HG03045 (cell line): Measurements from ENCODE around the gene PHYHIPL.

ENCODE experiments used
- ATAC-seq: cut with Tn5 transposase; IDR thresholded peaks from one replicate; pipeline ENCODE4 v1.9.1; 2021; ENCODE audit warnings: mild to moderate bottlenecking, moderate library complexity; ENCODE audit not compliant: unreplicated experiment

PHYHIPL gene

DNA sequence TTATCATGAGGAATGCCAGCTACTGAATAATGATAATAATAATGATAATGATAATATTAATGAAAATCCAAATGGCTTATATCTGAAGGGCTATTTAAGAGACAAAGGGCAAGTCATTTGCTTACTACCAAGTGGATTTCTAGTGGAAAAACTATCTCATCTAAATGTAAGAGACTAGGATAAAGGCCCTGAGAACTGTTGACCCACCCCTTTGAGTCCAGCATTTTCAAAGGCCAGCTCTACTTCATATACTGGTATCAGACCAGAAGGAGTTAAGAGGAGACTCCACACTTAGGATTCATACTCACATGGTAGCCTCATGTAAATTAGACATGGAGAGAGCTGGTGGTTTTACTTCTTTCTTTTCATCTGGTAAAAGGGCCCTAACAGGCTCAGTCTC, 76.0 kb downstream of the PHYHIPL start:
- ATAC-seq: no peak

DNA sequence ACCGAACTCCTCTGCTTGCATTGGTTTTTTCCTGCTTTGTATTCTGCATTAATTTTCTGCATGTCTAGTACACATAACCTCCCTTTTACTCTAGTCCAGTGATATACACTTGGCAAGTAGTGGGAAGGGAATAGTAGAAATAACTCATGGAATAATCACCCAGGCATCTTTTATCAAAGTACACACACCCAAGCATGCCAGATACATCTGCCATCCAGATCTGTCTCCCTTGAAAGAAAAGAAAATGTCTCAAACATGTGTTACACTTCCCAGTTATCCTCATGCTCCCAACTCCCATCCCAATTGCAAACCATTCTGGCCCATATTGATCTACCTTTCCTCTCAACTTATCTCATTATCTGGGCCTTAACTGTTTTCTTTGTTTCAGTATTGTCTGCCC, 79.0 kb downstream of the PHYHIPL start:
- ATAC-seq: no peak

DNA sequence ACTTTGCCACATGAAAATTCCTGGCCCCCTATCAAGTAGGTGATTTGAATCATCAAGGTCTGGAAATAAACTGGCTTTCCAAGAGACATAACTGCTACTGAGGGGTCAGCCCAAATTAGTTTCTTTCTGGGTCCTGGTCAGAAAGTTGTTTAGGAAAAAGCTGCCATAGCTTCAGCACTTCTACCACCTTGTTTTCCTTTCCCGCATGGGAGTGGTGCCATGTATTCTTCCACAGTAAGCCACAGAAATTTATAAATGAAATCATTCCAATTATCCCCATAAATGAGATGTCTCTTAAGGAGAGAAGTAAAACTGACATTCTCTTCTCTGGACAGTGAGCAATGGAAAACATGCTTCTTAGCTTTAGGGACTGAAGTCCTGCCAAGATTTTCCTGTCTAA, 80.8 kb downstream of the PHYHIPL start:
- no peak for ATAC-seq

DNA sequence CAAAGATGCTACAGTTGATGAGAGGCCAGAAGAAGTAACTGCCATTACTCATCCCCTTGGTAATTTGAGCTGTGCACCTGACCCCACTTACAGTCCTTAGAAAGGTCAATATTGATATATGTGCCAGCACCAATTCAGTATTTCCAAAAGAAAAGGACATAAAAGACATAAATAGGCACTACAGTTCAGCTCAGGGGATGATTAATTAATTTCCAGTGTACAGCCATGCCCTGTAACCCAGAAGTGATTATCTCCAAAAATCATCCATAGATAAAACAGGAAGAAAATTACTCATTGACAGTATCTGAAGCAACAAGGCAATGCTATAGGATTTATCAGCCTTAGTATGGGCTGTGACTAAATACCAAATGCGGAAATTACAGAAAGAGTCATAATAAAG, 82.4 kb downstream of the PHYHIPL start:
- no peak for ATAC-seq

DNA sequence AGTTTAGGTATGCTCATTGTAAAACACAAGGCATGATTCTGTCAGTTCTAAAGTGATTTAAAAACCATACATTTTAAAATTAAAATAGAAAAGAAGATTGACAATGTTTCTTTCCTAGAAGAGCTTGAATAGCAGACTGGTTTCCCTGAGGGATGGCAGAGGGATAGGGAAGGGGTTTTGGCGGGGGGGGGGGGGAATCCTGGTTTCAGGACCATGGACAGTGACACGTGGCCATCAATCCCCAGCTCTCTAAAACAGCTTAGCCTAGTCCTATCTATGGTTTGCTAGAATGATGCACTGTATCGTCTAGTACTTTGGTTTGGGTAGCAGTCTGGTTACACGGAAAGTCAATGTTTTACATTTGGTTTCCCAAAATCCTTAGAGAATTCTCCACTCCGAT, 88.7 kb downstream of the PHYHIPL start:
- ATAC-seq: no peak

DNA sequence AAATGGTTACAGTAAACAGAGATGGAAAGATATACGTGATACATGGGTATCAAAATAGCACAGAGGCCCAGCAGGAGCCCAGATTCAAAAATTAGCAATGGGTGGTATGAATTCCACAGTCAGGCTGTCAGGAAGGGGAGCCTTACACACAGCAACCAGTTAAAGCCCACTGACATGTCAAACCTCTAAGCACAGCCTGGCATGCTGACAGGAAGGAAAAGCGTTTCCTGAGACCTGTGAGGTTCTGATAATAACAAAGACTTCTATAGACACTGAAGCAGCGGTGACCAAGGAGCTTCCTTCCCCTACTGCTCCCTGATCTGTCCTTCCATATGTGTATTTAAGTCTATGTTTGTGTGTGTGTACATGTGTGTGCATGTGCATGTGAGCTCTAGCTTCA, 89.9 kb downstream of the PHYHIPL start:
- no peak for ATAC-seq

DNA sequence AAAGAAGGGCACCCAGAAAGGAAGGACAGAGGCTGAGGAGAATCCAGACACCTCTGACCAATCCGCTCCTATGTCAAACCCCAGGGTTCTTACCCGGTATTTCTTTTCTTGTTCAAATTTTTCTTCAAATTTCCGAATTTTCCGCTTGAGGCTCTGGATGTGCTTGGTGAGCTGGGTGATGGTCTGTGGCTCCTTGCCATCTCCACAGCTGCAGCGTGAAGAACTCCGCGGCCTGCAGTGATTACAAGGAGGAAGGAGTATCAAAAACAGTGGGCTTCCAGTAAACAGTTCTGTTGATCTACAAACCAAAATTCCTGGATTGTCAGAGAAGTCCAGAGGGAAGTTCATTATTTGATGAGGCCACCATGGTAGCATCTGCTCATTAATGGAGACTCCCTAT, 92.0 kb downstream of the PHYHIPL start:
- no peak for ATAC-seq

DNA sequence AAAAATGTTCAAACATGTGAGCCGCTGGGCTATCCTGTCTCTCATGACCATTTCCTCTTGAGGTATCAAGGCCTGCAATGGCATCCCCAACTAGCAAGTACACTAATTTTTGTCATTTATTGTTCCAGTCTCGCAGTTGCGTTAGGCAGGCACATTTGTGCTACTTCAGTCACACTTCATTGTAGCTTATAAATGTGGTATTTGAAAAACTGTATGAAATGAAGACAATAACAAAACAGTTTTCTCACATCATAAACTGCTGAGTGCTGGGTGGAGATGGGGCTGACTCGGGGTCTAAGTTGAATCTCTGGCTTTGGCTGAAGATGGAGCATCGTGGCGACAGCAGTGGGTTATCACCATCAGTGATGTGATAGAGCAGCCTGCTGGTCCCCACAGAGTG, 93.2 kb downstream of the PHYHIPL start:
- no peak for ATAC-seq

DNA sequence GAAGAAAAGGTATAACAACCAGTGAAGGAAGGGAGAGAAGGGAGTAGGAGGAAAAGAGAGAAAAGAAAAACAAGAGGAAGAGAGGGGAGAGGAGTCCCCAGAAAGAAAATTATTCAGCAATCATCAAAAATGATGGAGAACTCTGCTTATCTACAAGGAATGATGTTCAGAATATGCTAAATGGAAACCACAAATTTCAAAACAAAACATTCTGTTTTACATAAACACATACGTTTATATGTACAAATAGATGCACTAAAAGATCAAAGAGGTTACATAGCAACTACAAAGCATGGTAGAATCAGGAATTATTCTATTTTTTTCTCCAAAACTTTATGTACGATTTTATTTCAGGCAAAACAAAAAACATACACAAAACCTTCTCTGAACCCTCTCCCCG, 94.0 kb downstream of the PHYHIPL start:
- no peak for ATAC-seq

DNA sequence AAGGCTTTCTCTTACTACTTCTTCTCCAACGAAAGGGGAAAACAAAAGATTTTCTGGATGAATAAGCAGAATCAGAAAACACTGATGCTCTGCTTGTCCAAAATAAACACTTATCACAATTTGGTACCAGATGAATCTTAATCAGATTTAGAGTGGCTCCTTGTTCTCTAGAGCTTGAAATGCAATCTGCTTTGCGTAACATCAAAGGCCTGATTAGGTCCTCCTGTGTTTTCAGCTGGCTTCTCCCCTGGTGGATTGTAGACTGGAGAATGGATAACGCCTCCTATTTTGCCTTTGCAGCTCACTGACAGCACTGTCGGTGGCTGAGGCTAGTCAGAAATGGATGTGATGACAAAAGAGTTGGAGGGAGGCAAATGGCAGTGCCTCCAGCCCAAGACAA, 94.7 kb downstream of the PHYHIPL start:
- no peak for ATAC-seq

DNA sequence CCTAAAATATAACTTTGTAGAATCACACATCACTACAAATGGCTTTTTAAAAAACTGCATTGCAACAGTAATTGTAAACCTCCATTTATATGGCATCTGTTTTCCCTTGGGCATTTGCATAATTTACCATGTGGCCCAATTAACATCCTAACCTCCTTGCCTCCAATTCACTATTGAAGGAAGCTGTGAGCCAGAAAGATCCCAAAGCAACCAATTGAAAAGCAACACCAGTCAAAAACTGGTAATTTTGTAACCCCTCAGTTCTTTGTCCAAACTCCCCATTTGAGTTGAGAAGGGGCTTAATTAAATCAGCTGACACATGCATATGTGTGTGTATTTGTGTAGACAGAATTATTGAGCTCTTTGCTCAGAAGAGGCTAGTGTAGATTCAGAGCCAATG, 95.6 kb downstream of the PHYHIPL start:
- ATAC-seq: no peak

DNA sequence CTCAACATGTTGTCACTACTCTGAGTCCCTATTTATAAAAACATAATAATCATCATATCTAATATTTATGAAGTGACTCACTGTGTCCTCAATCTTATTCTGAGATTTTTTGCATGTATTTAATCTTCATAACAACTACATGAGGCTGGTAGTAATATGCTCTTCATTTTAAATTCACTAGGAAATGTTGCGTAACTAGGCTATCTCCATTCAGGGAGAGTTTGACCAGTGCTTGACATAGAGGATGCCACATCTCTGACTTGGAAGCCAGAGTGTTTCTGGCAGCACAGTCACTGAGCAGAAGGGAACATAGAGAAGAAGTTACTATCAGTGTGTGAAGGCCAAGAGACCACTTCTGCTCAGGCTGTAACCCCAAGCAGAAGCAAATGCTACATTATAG, 97.0 kb downstream of the PHYHIPL start:
- no peak for ATAC-seq

DNA sequence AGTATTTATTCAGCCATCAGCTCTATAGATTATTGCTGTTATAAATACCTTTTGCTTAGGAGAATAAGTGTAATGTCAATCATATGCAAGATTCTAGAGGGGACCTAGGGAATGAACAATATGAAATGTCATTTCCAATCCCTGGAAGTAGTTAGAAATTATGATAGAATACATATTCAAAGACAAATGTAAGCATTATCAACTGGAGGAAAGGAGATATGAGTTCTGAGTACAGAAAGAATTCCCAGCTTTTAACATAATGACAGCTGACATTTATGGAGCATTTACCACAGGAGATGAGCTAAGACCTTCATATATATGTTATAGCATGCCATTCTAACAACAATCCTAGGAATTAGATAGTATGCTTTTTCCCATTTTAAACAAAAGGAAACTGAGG, 99.7 kb downstream of the PHYHIPL start:
- no peak for ATAC-seq

DNA sequence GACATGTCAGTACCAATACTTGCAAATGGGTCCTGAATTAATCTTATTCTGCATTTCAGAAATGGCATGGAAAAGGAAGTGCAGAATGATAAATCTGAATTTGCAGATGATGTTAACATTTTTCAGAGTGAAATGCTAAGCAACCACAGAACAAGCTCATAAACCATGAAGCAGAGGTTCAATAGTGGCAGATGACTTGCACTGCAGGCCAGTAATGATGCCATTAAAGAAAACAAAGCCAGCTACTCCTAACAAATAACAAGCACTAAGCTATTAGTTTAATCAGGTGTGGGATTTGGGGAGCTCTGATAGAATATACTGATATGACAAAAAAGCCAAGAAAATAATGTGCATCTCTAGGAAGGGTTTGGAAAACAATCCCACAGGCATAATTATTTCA, 100.5 kb downstream of the PHYHIPL start:
- ATAC-seq: no peak

DNA sequence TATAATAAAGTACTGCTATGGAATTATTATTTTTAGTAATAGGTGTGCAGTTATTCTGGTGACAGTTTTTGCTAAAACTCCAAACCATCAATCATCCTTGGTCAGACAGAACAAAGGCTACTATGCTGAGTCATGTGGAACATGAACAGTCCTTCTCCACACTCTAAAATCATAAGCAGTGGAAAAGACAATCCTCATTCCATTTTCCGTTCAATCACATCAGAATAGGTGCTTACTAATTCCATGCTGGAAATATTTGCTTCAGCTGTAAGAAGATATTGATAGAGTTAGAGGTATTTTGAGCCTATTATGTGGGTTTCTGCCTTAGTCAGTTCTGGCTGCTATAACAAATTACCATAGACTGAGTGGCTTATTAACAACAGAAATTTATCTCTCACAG, 103.0 kb downstream of the PHYHIPL start:
- no peak for ATAC-seq

DNA sequence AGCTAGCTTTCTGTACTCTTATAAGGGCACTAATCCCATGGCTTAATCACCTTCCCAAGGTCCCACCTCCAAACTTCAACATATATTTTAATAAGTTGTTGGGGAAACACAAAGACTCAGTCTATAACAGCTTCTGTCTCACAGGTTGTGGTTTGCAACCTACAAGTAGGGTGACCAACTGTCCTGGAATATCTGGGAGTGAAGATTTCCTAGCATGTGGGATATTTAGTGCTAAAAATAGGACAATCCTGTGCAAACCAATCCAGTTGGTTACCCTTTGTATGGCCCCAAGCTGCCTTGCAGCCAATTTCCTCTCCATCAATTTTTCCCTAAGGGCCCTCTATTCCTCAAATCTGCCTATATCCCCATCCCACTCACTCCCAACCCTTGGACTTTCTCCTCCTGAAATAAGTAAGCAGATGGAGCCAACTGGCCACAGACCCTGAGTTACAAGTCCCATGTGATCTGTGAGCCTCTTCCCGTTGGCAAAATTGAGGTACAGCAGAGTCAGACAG, 103.6 kb downstream of the PHYHIPL start:
- ATAC-seq: no peak

DNA sequence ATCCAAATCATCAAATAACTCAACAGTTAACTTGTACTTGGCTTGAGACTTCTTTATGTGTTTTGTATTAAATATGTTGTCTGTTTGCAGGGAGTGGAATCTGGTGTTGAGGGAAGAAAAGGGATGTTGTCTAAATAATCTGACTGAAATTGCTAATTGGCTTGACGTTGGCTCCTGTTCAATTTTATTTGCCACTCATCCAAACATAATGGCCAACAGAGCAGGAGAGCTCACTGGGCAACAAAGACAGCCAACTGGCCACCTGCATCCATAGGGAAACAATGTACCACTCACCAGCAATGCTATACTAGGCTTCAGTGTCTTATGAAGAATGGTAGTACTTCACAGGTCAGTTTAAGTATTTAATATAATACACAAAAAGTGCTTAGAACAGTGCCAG, 105.4 kb downstream of the PHYHIPL start:
- no peak for ATAC-seq

DNA sequence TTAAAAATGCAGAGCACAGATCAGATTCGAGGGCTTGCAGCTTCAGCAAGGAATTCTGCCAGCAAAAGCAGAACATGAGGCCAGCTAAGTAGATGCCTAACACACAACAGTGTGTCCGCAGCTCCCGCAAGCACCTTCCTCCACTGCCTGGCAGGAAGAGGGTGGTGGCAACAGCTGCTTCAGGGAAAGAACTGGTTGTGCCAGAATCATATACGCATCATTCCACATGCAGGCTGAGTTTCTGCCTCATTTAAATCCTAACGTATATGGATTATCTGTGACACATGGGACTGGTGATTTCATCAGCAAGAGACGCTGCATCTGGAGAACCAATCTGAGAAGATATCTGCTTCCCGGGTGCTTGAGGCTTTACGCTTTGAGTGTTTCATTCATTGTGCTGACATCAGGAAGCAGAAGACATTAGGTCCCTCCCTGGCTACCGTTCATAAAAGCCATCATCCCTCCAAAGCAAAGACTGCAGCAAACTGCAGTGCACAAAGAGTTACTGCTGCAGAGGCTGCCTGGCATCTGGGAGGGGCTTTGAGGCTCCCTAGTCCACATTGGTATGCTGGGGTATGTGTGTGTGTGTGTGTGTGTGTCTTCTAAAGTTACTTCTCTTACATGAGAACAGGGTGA, 107.1 kb downstream of the PHYHIPL start:
- ATAC-seq: no peak

DNA sequence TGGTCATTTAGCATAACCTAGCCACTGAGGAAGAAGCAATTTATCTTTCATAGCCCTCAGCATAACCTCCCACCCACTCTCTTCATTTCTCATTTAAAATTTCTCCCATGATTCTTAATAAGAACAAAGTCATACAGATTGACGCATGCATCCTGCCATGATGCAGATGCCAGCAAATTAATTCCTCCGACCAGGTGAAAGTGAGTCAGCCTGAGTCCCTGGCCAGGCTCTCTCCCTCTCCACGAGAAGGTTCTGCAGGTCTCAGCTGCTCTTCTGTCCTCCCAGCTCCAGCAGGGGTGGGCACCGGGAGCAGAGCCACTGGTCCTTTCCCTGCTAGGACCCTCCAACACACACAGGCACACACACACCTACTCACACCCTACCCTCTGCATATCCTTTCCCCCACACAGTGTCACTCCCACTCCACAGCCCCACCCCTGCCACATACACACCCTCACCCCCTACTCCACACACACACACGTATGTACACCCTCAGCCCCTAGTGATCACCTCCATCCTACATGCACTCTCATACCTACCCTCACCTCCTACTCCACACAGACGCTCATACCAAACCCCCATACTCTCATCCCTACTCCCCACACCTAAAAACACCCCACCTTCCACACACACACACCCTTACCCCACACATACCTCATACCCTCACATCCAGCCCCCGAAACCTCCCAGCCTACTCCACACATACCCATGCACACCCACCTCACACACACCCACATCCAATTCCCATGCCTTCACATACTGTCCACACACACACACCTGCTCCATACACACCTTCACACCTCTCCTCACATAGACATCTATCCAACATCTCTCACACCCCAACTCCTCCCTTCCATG, 107.9 kb downstream of the PHYHIPL start:
- no peak for ATAC-seq

DNA sequence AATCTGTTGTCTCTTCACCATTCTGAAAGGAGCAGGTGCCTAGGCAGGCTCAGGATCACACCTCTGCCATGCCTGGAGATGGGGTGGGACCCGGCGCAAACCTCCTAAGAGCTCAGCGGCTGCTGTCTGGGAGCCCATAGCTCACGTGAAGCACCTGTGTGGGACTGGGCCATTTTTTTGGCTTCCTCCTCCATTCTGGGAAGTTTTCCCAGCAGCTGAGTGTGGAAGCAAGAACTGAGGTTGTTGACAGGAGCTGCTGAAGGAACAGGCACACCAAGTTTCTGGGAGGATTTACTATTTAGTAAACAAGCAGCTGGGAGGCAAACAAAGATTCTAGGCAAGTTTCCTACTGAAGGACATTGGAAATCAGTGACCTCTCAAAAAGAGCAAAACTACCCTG, 108.6 kb downstream of the PHYHIPL start:
- no peak for ATAC-seq

DNA sequence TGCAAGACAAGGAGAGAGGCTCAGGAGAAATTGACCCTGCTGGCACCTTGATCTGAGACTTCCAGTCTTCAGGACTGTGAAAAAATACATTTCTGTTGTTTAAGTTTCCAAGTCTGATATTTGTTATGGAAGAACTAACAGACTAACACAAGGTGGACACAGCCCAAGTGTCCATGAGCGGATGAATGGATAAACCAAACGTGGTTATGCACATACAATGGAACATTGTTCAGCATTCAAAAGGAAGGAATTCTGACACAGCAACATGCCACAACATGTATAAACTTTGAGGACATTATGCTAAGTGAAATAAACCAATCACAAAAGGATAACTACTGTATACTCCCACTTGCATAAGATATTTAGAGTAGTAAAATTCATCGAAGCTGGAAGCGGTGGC, 109.4 kb downstream of the PHYHIPL start:
- no peak for ATAC-seq

DNA sequence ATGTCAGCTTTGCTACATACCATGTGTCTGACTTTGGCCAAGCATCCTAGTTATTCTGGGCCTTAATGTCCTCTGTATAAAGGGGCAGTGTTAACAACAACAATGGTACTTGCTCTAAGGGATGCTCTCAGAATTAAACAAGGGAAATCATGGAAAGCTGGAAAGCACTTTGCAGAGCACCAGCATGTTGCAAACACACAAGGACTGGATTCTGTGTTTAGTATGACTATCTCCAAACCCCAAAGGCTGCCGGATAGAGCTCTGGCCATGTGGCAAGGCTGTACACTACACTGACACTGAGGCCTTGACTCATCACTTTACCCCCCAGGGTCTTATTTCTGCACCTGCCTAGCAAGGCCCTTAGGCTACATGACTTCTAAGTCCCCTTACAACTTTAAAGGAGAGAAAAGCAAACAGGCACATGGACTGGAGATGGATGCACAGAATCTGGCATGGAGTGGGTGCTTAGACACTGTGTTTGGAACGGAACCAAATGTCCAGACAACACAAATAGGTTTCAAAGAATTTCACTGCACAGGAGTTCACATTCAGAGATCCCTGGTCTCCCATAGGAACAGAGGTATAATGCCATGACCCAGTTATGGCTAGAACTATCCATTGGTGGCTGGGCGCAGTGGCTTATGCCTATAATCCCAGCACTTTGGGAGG, 111.3 kb downstream of the PHYHIPL start:
- ATAC-seq: no peak
